HepG2 (cell line): ENCODE measurements around the gene JAK2. TPM values are rescaled to one million over a fixed set of nuclear protein-coding genes. Genes with fewer than 3 reads are reported as not detected.
A peak's percentile ranks its signal among the peaks of the same experiment; 100 is the strongest.

Experiments
- AGO1 ChIP-seq: fragments of 200-400 bp; formaldehyde crosslinking; IDR thresholded peaks from 2 replicates; pipeline ENCODE4 v1.6.1; 2017; ENCODE audit warnings: mild to moderate bottlenecking, low read depth, low read length, moderate library complexity; ENCODE audit not compliant: poor library complexity, severe bottlenecking
- CEBPG ChIP-seq: IDR thresholded peaks from 2 replicates; pipeline ENCODE4 v1.6.1; 2016
- CENPX ChIP-seq: sonication (generic); formaldehyde crosslinking; IDR thresholded peaks from 2 replicates; pipeline ENCODE4 v1.9.0; 2021; ENCODE audit warnings: mild to moderate bottlenecking, missing genetic modification reagents, moderate library complexity
- KLF11 ChIP-seq: IDR thresholded peaks from 2 replicates; pipeline ENCODE4 v1.6.1; 2016; ENCODE audit warnings: missing compliant biosample characterization
- MAFG ChIP-seq: sonication (generic); formaldehyde crosslinking; IDR thresholded peaks from 2 replicates; pipeline ENCODE4 v1.5.1; 2020; ENCODE audit warnings: mild to moderate bottlenecking, missing genetic modification reagents
- NFRKB ChIP-seq: fragments of 450-650 bp; IDR thresholded peaks from 2 replicates; pipeline ENCODE4 v1.6.1; 2017
- PAF1 ChIP-seq: IDR thresholded peaks from 2 replicates; pipeline ENCODE4 v1.6.1; 2016; ENCODE audit warnings: missing genetic modification reagents, missing compliant biosample characterization
- POLR2A ChIP-seq, 2 experiments: IDR thresholded peaks; 2 replicates each; pipeline ENCODE4 v1.6.1; 2011; ENCODE audit warnings: low read depth in 2 of 2, low read length in 2 of 2, mild to moderate bottlenecking in 1 of 2, moderate library complexity in 1 of 2; ENCODE audit not compliant: insufficient read depth in 1 of 2
- RAD21 ChIP-seq: fragments of 450-650 bp; formaldehyde crosslinking; IDR thresholded peaks from 2 replicates; pipeline ENCODE4 v1.5.0; 2020; ENCODE audit warnings: mild to moderate bottlenecking
- RAD51 ChIP-seq: fragments of 450-650 bp; IDR thresholded peaks from 2 replicates; pipeline ENCODE4 v1.6.1; 2016; ENCODE audit warnings: borderline replicate concordance
- SALL2 ChIP-seq: sonication (generic); formaldehyde crosslinking; IDR thresholded peaks from 2 replicates; pipeline ENCODE4 v1.8.1; 2023; ENCODE audit warnings: mild to moderate bottlenecking, missing genetic modification reagents, inconsistent platforms
- SAP130 ChIP-seq: IDR thresholded peaks from 2 replicates; pipeline ENCODE4 v1.6.1; 2016; ENCODE audit warnings: low read depth
- TEAD3 ChIP-seq: optimal IDR thresholded peaks from 2 replicates; pipeline ENCODE3; 2016; ENCODE audit warnings: borderline replicate concordance
- ZBTB20 ChIP-seq: sonication (generic); formaldehyde crosslinking; IDR thresholded peaks from 2 replicates; pipeline ENCODE4 v1.8.1; 2023; ENCODE audit warnings: missing genetic modification reagents, low read depth, mild to moderate bottlenecking, borderline replicate concordance
- ZFP36L2 ChIP-seq: sonication (generic); formaldehyde crosslinking; IDR thresholded peaks from 2 replicates; pipeline ENCODE4 v1.4.0; 2020; ENCODE audit warnings: missing genetic modification reagents
- ZNF331 ChIP-seq: sonication (generic); formaldehyde crosslinking; IDR thresholded peaks from 2 replicates; pipeline ENCODE4 v1.4.0; 2020; ENCODE audit warnings: missing genetic modification reagents
- ZNF350 ChIP-seq: sonication (generic); formaldehyde crosslinking; IDR thresholded peaks from 2 replicates; pipeline ENCODE4 v1.4.0; 2020; ENCODE audit warnings: mild to moderate bottlenecking, low read depth, missing genetic modification reagents, borderline replicate concordance
- ZNF569 ChIP-seq: sonication (generic); formaldehyde crosslinking; IDR thresholded peaks from 2 replicates; pipeline ENCODE4 v1.5.0; 2020; ENCODE audit warnings: mild to moderate bottlenecking, missing genetic modification reagents, moderate library complexity, borderline replicate concordance
- ZNF709 ChIP-seq: sonication (generic); formaldehyde crosslinking; IDR thresholded peaks from 2 replicates; pipeline ENCODE4 v1.5.0; 2020; ENCODE audit warnings: mild to moderate bottlenecking, missing genetic modification reagents
- ZSCAN9 ChIP-seq: IDR thresholded peaks from 2 replicates; pipeline ENCODE4 v1.6.1; 2016; ENCODE audit warnings: borderline replicate concordance
- polyA plus RNA-seq, 8 experiments: library from polyadenylated mRNA; depleted of rRNA in 3 of 8; stranded (reverse) in 7 of 8; unstranded in 1 of 8; fragments of >200 nt; fragmentation: Illumina TruSeq in 4 of 8; extraction: Trizol in 4 of 8; gene quantifications; 2 replicates each; pipeline versions ENCODE4 v1.2.1 to v1.2.3, GENCODE V29; 2011 to 2016; ENCODE audit warnings: low read depth in 4 of 8, missing spikeins in 1 of 8, mixed read lengths in 1 of 8; ENCODE audit not compliant: insufficient read depth in 1 of 8
- total RNA-seq, 5 experiments: library from RNA; depleted of rRNA; stranded (reverse); fragments of >200 nt; fragmentation: Illumina TruSeq; extraction: Trizol; gene quantifications; 2 replicates each; pipeline ENCODE4 v1.2.3, GENCODE V29; 2016; ENCODE audit warnings: low read depth in 1 of 5
- TF ChIP-seq, protein P1 (sequence below): sonication (generic); formaldehyde crosslinking; conservative IDR thresholded peaks from 2 replicates; pipeline ENCODE4 v1.8.0; 2022; ENCODE audit warnings: mild to moderate bottlenecking, moderate library complexity, missing genetic modification reagents
- TF ChIP-seq, protein P2 (sequence below): IDR thresholded peaks from 2 replicates; pipeline ENCODE4 v1.6.1; 2016; ENCODE audit warnings: missing compliant biosample characterization, missing genetic modification reagents, borderline replicate concordance
- TF ChIP-seq, protein P3 (sequence below): sonication (generic); formaldehyde crosslinking; IDR thresholded peaks from 2 replicates; pipeline ENCODE4 v1.9.0; 2021; ENCODE audit warnings: mild to moderate bottlenecking, missing genetic modification reagents
- TF ChIP-seq, protein P4 (sequence below), 2 experiments: fragments of 450-650 bp in 1 of 2; sonication (generic) in 1 of 2; formaldehyde crosslinking; IDR thresholded peaks; 2 replicates each; pipeline versions ENCODE4 v1.5.0 to v1.8.0; 2020 to 2022; ENCODE audit warnings: mild to moderate bottlenecking in 1 of 2, missing genetic modification reagents in 1 of 2

JAK2 gene
- total and polyA plus RNA-seq, 2 of the 13 experiments (the other 11 are each of a cell fraction or from before 2014, with no cell fraction given), result 1.1 to 4.1 TPM

DNA sequence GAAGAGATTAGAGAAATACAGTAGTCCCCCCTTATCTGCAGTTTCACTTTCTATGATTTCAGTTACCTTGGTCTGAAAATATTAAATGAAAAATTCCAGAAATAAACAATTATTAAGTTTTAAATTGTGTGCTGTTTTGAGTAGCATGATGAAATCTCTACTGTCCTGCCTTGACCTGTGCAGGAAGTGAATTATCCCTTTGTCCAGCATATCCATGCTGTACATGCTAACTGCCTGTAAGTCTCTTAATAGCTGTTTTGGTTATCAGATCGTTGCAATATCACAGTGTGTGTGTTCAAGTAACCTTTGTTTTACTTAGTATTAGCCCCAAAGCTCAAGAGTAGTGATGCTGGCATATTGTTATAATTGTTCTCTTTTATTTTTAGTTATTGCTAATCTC, 11.2 kb upstream of the JAK2 start (continued):
- TF ChIP-seq, protein P1, sequence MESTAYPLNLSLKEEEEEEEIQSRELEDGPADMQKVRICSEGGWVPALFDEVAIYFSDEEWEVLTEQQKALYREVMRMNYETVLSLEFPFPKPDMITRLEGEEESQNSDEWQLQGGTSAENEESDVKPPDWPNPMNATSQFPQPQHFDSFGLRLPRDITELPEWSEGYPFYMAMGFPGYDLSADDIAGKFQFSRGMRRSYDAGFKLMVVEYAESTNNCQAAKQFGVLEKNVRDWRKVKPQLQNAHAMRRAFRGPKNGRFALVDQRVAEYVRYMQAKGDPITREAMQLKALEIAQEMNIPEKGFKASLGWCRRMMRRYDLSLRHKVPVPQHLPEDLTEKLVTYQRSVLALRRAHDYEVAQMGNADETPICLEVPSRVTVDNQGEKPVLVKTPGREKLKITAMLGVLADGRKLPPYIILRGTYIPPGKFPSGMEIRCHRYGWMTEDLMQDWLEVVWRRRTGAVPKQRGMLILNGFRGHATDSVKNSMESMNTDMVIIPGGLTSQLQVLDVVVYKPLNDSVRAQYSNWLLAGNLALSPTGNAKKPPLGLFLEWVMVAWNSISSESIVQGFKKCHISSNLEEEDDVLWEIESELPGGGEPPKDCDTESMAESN, result no peak
- TF ChIP-seq ZNF350 (CRISPR knock-in tag) (no peak), NFRKB (no peak), SAP130 (CRISPR knock-in tag) (peak; percentile 28; the same call in 1 of the 2 replicates), ZNF569 (CRISPR knock-in tag) (no peak), ZNF709 (no peak), PAF1 (CRISPR knock-in tag) (no peak), RAD21 (CRISPR knock-in tag) (no peak), TEAD3 (CRISPR knock-in tag) (no peak), SALL2 (CRISPR knock-in tag) (no peak), CEBPG (CRISPR knock-in tag) (peak; percentile 38), RAD51 (no peak), ZSCAN9 (CRISPR knock-in tag) (no peak), POLR2A (IDR thresholded peaks at IDR 0.05; ENCODE audit: insufficient read depth in 1 of 2, low read depth in 2 of 2, low read length in 2 of 2) (no peak), AGO1 (no peak), ZBTB20 (no peak), ZNF331 (no peak), KLF11 (CRISPR knock-in tag) (no peak), MAFG (no peak), CENPX (CRISPR knock-in tag) (no peak), ZFP36L2 (no peak)
- TF ChIP-seq, protein P2, sequence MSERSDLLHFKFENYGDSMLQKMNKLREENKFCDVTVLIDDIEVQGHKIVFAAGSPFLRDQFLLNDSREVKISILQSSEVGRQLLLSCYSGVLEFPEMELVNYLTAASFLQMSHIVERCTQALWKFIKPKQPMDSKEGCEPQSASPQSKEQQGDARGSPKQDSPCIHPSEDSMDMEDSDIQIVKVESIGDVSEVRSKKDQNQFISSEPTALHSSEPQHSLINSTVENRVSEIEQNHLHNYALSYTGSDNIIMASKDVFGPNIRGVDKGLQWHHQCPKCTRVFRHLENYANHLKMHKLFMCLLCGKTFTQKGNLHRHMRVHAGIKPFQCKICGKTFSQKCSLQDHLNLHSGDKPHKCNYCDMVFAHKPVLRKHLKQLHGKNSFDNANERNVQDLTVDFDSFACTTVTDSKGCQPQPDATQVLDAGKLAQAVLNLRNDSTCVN (CRISPR knock-in tag), result no peak
- TF ChIP-seq, protein P3, sequence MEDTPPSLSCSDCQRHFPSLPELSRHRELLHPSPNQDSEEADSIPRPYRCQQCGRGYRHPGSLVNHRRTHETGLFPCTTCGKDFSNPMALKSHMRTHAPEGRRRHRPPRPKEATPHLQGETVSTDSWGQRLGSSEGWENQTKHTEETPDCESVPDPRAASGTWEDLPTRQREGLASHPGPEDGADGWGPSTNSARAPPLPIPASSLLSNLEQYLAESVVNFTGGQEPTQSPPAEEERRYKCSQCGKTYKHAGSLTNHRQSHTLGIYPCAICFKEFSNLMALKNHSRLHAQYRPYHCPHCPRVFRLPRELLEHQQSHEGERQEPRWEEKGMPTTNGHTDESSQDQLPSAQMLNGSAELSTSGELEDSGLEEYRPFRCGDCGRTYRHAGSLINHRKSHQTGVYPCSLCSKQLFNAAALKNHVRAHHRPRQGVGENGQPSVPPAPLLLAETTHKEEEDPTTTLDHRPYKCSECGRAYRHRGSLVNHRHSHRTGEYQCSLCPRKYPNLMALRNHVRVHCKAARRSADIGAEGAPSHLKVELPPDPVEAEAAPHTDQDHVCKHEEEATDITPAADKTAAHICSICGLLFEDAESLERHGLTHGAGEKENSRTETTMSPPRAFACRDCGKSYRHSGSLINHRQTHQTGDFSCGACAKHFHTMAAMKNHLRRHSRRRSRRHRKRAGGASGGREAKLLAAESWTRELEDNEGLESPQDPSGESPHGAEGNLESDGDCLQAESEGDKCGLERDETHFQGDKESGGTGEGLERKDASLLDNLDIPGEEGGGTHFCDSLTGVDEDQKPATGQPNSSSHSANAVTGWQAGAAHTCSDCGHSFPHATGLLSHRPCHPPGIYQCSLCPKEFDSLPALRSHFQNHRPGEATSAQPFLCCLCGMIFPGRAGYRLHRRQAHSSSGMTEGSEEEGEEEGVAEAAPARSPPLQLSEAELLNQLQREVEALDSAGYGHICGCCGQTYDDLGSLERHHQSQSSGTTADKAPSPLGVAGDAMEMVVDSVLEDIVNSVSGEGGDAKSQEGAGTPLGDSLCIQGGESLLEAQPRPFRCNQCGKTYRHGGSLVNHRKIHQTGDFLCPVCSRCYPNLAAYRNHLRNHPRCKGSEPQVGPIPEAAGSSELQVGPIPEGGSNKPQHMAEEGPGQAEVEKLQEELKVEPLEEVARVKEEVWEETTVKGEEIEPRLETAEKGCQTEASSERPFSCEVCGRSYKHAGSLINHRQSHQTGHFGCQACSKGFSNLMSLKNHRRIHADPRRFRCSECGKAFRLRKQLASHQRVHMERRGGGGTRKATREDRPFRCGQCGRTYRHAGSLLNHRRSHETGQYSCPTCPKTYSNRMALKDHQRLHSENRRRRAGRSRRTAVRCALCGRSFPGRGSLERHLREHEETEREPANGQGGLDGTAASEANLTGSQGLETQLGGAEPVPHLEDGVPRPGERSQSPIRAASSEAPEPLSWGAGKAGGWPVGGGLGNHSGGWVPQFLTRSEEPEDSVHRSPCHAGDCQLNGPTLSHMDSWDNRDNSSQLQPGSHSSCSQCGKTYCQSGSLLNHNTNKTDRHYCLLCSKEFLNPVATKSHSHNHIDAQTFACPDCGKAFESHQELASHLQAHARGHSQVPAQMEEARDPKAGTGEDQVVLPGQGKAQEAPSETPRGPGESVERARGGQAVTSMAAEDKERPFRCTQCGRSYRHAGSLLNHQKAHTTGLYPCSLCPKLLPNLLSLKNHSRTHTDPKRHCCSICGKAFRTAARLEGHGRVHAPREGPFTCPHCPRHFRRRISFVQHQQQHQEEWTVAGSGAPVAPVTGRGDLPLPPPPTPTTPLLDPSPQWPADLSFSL (CRISPR knock-in tag), result no peak
- TF ChIP-seq, protein P4, sequence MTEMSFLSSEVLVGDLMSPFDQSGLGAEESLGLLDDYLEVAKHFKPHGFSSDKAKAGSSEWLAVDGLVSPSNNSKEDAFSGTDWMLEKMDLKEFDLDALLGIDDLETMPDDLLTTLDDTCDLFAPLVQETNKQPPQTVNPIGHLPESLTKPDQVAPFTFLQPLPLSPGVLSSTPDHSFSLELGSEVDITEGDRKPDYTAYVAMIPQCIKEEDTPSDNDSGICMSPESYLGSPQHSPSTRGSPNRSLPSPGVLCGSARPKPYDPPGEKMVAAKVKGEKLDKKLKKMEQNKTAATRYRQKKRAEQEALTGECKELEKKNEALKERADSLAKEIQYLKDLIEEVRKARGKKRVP (CRISPR knock-in tag; IDR thresholded peaks at IDR 0.05), result peak in 1 of 2 experiments; percentile 74; a peak in 2 of 4 replicates
